ENCODE results near the gene FRMD4B.
"Not testable (repeated sequence)": the region's sequence is repeated elsewhere in the genome, so short reads cannot be mapped to it uniquely, and the experiment has no call there.

Gene FRMD4B

DNA sequence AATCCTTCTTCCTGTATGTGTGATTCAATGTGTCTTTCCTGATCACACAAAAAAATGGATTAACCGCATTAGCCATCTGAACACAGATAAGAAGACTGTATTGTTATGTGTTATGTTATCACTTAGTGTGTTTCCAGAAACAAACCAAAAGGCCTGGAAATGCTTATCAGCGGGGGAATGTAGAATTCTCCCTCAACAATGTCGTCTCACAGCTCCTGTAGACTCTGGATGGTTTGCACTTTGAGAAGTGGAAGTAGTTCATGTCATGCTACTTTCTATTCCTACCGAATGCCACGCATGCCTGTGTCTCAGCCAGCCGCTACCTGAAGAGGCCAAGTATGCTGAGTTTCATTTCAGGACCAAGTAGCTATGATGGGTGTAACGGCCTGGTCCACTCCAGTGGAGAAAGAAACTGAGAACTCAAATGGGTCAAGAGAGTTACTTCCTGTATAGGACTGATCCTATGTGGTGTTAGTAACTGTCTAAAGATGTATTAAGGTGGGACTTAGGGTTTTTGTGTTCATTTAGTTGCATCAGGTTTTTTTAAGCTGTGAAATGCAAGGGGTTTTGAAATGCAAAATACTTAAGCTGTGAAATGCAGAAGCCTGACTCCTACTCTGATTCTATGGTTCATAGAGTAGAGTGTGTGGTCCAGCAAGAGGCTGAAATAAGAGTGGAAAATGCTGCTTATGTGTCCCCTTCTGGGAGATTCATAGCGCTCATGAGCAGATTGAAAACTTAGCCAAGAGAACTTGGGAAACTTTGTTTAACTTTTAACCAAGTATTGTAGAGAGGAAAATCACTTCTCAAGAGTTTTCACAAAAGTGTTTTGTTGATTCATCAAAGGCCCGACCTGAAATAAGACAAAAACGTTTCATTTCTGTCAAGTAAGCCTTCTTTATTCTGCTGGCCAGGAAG lies 145.0 kb downstream of the FRMD4B start:
- no peak for DNase-seq

DNA sequence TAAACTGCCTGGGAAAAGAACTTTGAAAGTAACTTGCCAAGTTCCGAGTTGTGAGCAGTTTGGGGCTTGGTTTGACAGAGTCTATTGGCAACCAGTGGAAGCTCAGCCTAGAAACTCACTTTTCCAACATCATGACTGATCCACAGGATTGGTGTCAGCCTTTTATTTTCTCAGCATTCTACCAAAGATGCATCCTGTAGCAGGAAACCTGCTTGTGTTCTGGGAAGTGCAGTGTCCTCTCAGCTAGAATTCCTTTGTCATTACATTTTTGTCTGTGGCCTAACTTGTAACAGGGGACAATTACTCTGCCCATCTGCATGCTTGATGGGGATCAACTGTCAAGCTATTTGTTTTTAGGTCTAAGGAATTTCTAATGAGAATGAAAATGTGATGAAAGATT lies 146.8 kb downstream of the FRMD4B start:
- no peak for DNase-seq

GRCh38 chr3:69236812-69237707 lies 148.8 kb downstream of the FRMD4B start:
- DNase-seq = no peak

DNA sequence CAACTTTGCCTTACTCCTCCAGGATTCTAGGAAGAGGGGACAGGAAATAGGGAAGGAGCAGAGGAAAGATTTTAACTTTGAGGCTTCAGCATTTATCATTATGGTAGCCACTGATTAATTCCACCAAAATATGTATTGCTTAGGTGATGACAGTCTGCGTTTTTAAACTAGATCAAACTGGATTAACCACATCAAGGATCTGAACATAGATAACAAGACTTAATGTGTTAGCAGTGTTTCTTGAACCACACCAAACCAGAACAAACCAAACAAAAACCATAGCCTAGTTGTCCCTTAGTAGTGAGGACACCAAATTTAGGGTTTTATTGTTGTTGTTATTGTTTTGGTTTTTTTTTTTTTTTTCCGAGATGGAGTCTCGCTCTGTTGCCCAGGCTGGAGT lies 150.0 kb downstream of the FRMD4B start:
- no peak for DNase-seq

DNA sequence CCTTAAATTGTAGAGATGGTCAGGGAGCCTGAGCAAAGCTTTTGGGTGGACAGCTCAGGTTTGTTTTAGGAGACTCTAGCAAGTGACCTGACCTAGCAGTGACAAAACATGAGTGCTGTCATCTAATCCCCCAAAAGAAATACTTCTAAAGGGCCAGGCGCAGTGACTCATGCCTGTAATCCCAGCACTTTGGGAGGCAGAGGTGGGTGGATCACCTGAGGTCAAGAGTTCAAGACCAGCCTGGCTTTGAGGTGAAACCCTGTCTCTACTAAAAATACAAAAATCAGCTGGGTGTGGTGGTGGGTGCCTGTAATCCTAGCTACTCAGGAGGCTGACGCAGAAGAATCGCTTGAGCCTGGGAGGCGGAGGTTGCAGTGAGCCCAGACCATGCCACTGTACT lies 150.7 kb downstream of the FRMD4B start:
- DNase-seq = not testable (repeated sequence)

DNA sequence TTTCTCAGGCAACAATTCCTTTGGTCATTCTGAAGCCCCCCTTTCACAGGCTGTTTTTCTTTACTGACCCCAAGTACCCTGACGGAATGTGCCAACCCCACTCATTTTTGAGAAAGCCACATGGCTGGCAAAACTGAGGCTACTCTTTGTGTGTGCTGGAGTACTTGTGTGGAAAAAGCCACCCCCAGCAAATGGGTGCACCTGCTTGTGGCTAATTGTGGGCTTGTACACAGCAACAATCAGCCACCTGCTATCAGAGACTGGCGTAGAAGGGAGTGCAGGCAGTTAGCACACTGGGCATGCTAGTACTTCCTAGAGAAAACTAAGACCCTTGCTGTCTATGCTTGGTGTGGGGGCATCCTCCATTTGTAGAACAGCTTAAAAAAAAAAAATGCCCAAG lies 153.4 kb downstream of the FRMD4B start:
- DNase-seq = no peak

GRCh38 chr3:69231929-69232440 lies 153.9 kb downstream of the FRMD4B start:
- no peak for DNase-seq

DNA sequence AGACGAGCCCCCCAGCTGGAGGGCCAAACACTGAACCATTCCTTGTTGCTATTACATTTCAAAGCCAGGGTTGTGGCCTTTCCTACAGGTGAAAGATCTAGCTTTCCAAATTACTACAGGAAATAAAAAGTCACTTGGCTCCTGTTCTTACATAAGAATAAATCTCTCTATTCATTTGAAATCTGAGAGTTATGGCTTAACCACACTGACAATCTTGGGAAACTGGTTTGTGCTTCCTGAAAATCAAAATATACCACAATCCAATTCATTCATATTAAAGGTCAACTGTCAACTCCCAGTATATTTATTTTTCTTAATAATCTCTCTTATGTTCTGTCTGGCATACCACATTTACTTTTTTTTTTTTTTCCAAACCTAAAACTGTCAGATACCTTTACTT lies 159.8 kb downstream of the FRMD4B start:
- no peak for DNase-seq

DNA sequence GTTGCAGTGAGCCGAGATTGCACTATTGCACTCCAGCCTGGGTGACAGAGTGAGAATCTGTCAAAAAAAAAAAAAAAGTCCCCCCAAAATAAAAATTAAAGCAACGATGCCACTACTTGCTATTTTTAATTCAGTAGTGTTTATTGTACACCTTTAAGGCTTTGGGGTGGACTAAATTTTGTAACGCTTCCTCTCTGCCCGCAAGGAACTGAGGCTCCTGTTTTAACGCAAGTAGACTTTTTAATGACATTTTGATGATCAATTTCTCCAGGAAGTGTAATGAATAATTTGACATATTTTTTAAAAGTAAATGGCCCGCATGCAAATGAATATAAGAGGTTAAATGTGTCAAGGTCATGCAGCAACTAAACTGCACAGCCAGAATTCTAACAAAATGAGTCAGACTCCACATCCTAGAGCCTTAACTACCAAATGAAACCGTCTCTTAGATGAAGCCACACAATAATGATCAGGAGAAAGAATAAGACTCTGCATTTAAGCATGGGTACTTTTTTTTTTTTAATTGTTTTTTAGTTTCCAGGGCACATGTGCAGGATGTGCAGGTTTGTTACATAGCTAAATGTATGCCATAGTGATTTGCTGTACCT lies 166.7 kb downstream of the FRMD4B start:
- DNase-seq = no peak

DNA sequence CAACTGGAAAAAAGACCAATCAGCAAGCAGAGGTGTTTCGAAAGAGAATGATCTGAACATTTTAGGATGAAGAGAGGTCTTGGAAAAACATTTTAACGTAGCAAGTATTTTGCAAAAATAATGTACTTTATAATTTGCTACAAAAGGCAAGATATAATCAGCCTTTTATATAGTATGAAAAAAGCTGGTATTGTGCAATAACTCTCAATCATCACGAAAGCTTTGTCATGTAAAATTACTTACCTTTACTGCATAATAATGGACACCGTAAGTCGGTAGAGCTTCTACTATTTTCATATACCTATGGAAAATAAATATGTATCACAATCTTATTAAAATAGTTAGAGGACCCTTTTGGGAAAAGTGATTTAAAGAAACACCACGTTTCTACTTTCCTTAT lies 167.8 kb downstream of the FRMD4B start:
- DNase-seq = no peak

GRCh38 chr3:69216981-69217380 lies 168.9 kb downstream of the FRMD4B start:
- no peak for DNase-seq

- no peak for DNase-seq
Measured at GRCh38 chr3:69214241-69214640, 171.6 kb downstream of the FRMD4B start.

DNA sequence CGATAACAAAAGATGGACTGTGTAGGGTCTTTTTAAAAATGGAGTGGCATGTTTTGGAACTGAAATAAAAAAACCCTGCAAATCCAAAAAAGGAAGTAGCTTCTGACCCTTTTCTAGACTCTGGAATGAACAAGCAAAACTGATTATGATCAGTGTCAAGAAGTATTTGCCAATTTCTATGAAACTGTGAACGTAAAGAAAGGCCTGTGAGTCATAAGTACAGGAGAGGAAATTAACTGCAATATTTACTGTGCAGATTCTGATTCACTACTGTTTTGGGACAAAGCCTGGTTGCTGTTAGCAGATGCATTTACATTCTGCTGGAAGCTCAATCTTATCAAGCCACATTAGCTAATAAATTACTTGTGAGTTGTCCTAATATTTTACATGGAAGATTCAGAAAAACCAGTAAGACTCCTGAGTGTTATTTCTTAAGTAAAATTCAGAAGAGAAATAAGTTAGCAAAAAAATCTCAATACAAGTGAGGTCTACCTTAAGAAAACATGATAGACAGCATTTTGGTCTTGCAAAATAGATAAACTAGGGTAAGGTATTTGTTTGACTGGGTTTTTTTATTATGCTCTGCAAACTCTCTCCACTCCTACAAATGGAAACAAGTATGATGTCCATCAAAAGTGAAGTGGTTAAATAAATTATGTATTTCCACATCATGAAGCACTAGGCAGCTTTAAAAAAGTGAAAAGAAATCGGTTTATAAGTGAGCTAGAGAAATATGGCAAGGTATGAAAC lies 173.3 kb downstream of the FRMD4B start:
- DNase-seq = no peak

DNA sequence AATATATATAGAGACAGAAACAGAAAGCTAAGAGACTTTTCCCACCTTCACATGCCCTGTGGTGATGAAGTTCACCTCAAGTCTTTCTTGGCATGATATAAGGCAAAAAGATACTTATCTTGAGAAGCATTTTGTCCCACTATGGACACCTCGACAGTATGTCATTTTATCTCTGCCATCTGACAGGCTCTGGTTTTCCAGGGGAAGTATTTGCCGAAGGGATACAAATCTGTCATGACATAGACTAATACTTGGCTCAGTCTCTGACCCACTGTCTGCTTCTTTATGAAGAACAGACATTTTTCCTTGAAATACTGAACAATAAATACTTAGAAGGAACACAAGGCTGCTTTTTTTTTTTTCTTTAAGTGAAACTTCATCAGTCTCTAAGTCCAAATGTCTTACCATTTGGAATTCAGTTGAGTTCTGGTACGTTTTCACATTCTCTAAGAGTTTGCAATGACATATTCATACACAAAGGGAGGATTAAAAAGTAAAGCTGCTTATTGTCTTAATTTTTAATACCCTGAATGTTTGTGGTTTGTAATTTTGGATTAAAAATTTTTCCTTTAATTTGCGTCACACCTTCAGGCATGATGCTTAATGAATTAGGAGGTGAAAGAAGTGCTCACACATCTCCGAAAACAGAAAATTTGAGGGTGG lies 175.7 kb downstream of the FRMD4B start:
- DNase-seq = no peak

DNA sequence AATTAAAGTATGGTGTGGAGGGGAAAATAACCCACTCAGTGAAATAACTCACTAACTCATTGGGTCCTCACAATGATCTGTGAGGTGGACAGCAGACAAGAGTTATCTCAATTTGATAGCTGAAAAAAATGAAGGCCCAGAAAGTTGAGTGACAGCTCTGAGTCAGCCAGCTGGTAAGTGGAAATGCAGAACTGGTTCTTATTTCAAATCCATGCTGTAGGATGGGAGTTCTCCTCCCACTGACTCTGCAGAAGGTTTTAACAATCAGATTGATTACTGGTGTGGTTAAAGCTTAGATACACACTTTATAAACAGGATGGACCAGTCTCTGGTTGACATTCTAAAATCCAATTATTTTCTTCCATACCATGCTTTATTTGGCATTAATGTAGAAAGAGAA lies 176.5 kb downstream of the FRMD4B start:
- no peak for DNase-seq

GRCh38 chr3:69207031-69207430 lies 178.9 kb downstream of the FRMD4B start:
- no peak for DNase-seq

DNA sequence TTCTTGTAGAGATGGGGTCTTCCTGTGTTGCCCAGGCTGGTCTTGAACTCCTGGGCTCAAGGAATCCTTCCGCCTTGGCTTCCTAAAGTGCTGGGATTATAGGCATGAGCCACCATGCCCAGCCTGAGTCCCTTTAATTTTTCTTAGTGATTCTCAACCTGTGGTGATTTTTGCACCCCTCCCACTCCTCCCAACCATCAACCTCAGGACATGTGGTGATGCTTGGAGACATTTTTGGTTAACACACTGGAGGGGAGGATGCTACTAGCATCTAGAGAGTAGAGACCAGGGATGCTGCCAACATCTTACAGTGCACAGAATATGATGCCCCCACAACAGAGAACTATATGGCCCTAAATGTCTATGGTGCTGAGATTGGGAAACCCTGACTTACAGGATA lies 180.5 kb downstream of the FRMD4B start:
- DNase-seq = no peak

DNA sequence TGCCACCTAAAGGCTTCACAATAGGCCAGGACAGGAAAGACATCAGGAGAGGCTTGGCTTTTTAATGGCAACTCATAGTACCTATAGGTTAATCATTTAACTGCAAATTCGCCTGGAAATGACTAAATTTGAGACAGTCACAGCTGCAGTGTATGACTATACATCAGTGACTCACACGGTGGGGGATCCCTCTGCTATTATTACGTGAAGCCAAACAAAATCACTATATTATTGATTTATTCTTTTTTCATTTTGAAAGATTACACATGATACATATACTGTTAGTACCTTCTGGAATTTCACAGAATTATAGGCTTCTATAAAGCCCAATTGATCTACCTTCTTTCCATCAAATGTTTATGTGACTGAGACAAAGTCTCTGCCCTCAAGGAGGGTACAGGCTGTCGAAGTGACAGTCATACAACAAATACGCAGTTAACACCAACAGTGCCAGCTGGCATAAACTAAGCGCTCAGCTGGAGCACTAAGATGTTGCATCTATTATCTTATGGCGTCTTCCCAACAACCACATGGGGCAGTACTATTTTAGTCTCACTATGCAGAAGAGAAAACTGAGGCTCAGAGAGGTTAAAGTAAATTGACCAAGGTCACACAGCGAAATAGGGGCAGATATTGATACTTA lies 181.5 kb downstream of the FRMD4B start:
- DNase-seq = no peak

- no peak for DNase-seq
Measured at GRCh38 chr3:69203631-69204314, 182.1 kb downstream of the FRMD4B start.

- DNase-seq = no peak
Measured at GRCh38 chr3:69201658-69202057, 184.2 kb downstream of the FRMD4B start.
